ENCODE measurements around the gene HK2. TPM values are rescaled to one million over a fixed set of nuclear protein-coding genes. Genes with fewer than 3 reads are reported as not detected.
A peak's percentile ranks its signal among the peaks of the same experiment; 100 is the strongest.
"Not testable (repeated sequence)": the region's sequence is repeated elsewhere in the genome, so short reads cannot be mapped to it uniquely, and the experiment has no call there.

HK2 gene
- total RNA-seq, 1 donor from 2014 or later, result 1.3 TPM

GRCh38 chr2:74834792-74835755 is 1.1 kb downstream of the HK2 start:
- no peak for DNase-seq (ENCODE audit: low spot score)

GRCh38 chr2:74835831-74836674 is 2.1 kb downstream of the HK2 start:
- ATAC-seq (peak; percentile 60), DNase-seq (ENCODE audit: low spot score) (no peak)

More at GRCh38 chr2:74834792-74835755, 1.1 kb downstream of the HK2 start:
- peak; percentile 39 for ATAC-seq

GRCh38 chr2:74836675-74837401 is 2.9 kb downstream of the HK2 start:
- ATAC-seq, result no peak
- DNase-seq (ENCODE audit: low spot score), result no peak

- no peak for DNase-seq (ENCODE audit: low spot score)
- ATAC-seq, result no peak
Measured at GRCh38 chr2:74841641-74842040, 7.7 kb downstream of the HK2 start.

- DNase-seq (ENCODE audit: low spot score) (no peak), ATAC-seq (no peak)
Measured at GRCh38 chr2:74843433-74843832, 9.5 kb downstream of the HK2 start.

GRCh38 chr2:74843899-74844298 is 10.0 kb downstream of the HK2 start:
- DNase-seq (ENCODE audit: low spot score) (no peak), ATAC-seq (no peak)

DNA sequence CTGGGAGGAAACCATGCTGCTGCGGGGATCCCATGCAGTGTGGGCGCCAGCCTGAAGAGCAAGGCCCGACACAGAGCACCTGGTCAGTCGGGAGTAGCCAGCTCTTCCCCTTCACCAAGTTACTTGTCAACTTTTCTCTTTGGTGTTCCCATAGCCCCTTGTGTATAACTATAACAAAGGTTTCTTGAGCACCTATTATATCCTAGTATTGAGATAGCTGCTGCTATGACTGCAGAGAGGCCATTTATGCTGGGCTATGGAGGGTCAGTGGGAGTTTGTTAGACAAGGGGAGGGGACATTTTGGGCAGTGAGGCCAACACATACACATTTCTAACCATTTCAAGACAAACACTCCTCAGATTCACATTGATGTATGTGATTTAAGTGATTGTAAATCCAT is 10.8 kb downstream of the HK2 start:
- DNase-seq (ENCODE audit: low spot score) (no peak), ATAC-seq (no peak)

GRCh38 chr2:74845217-74845751 is 11.4 kb downstream of the HK2 start:
- DNase-seq (ENCODE audit: low spot score) (peak; percentile 55), ATAC-seq (peak; percentile 65)

DNA sequence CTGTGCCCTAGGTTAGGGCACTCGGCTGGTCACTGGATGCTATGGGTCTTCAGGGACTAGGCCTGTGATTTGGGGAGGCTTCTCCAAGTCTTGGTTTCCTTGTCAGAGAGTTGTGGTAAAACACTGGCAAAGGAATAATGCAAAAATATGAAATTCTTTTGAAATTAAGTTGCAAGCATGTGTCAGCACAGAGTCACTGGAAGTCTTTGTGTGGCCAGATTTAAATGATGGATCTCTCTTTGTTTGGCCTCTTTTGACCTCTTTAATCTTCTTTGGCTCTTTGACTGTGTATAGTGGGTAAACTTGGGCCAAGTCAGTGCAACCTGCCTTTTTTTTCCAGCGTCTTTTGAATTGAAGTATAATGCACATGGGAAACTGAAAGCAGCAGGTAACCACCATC is 12.1 kb downstream of the HK2 start:
- DNase-seq (ENCODE audit: low spot score) (no peak), ATAC-seq (no peak)

DNA sequence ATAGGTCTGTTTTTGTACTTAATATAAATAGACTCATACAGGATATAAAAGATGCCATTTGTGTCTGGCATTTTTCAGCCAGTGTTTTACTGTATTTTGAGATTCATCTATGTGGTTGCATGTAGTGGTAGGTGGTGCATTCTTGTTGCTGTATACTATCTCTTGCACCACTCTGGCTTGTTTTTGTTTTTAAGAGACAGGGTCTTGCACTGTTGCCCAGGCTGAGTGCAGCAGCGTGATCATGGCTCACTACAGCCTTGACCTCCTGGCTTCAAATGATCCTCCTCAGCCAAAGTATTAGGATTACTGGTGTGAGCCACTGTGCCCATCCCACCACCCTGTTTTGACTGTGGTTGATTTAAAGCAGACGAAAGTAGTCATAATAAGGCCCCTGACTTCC is 12.6 kb downstream of the HK2 start:
- ATAC-seq, result no peak

GRCh38 chr2:74847070-74847858 is 13.3 kb downstream of the HK2 start:
- DNase-seq (ENCODE audit: low spot score) (no peak), ATAC-seq (no peak)

More for the DNA sequence above, 12.6 kb downstream of the HK2 start:
- DNase-seq (ENCODE audit: low spot score), result no peak

GRCh38 chr2:74849228-74849892 is 15.4 kb downstream of the HK2 start:
- no peak for DNase-seq (ENCODE audit: low spot score)
- peak; percentile 39 for ATAC-seq

- ATAC-seq, result no peak
- DNase-seq (ENCODE audit: low spot score), result no peak
Measured at GRCh38 chr2:74850496-74851190, 16.7 kb downstream of the HK2 start.

GRCh38 chr2:74851191-74851566 is 17.3 kb downstream of the HK2 start:
- DNase-seq (ENCODE audit: low spot score) (no peak), ATAC-seq (no peak)

GRCh38 chr2:74853360-74853759 is 19.4 kb downstream of the HK2 start:
- DNase-seq (ENCODE audit: low spot score); ATAC-seq: not testable (repeated sequence)

DNA sequence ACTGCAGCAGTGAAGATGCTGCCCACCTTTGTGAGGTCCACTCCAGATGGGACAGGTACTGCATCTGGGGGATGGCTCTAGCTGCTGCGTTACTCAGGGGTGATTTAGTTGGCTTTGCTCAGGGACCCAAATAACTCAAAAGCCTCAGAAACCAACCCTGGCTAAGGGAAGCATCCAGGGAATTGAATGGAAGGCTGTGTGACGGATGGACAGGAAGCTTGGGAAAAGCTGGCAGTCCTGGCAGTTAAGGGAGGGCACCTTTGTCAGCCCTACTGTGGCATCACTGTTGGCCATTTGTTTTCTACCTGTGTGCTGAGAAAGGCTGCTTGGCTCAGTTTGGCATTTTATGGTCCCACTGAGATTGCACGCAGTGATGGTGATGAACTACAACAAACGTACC is 20.5 kb downstream of the HK2 start:
- DNase-seq (ENCODE audit: low spot score) (no peak), ATAC-seq (no peak)

GRCh38 chr2:74855114-74855707 is 21.3 kb downstream of the HK2 start:
- DNase-seq (ENCODE audit: low spot score), result not testable (repeated sequence)

DNA sequence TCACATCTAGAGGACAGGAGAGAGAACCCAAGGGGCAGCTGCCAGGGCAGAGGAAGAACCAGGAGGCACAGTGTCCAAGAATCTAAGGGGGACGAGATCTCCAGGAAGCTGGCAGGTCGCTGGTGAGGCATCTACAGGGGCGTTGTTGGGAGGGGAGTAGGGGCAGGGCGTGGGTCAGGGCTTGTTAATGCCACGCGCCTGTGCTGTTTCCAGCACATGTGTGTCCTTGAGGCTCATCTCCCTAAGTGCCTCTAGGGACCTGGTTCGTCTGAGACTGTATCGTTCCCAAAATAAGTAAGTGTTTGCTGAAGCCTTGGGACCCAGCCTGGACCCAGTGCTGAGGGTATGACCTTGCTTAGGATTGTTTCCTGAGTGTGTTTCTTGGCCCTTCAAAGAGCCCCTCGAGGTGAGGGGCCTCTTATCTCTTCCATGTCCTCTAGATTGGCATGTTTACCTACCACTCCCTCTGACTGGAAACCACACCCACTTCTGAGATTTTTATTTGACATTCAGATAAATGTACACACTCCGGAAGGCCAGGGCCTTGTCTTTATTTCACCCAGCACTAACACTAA is 22.2 kb downstream of the HK2 start:
- no peak for DNase-seq (ENCODE audit: low spot score)
- ATAC-seq, result no peak

More at GRCh38 chr2:74855114-74855707, 21.3 kb downstream of the HK2 start:
- ATAC-seq, result not testable (repeated sequence)
